Parathyroid adenoma (tissue), 2 donors: ENCODE data around the gene DENND5B.

ENCODE experiments used
- H2AFZ ChIP-seq: fragments of 300-600 bp; sonication (generic); one replicate; pipeline ENCODE4 v1.7.0; 2017; ENCODE audit warnings: antibody characterized with exemption, mild to moderate bottlenecking
- H3K27ac ChIP-seq: fragments of 300-600 bp; sonication (generic); one replicate; pipeline ENCODE4 v1.7.0; 2017
- H3K27me3 ChIP-seq: fragments of 300-600 bp; sonication (generic); one replicate; pipeline ENCODE4 v1.7.0; 2017; ENCODE audit warnings: low read length; ENCODE audit not compliant: control insufficient read depth, insufficient read depth
- H3K36me3 ChIP-seq: fragments of 300-600 bp; sonication (generic); one replicate; pipeline ENCODE4 v1.7.0; 2017; ENCODE audit warnings: low read length; ENCODE audit not compliant: control insufficient read depth, insufficient read depth
- H3K4me1 ChIP-seq: fragments of 300-600 bp; sonication (generic); one replicate; pipeline ENCODE4 v1.7.0; 2017; ENCODE audit warnings: control low read depth
- H3K4me2 ChIP-seq: fragments of 300-600 bp; sonication (generic); one replicate; pipeline ENCODE4 v1.7.0; 2017; ENCODE audit warnings: low read length
- H3K4me3 ChIP-seq: fragments of 300-600 bp; sonication (generic); one replicate; pipeline ENCODE4 v1.7.0; 2017; ENCODE audit warnings: low read depth, low read length
- H3K79me2 ChIP-seq: fragments of 300-600 bp; sonication (generic); one replicate; pipeline ENCODE4 v1.7.0; 2017; ENCODE audit warnings: control low read depth
- H3K9ac ChIP-seq: fragments of 300-600 bp; sonication (generic); one replicate; pipeline ENCODE4 v1.7.0; 2017; ENCODE audit warnings: mild to moderate bottlenecking
- H3K9me3 ChIP-seq: fragments of 300-600 bp; sonication (generic); one replicate; pipeline ENCODE4 v1.7.0; 2017; ENCODE audit warnings: low read length; ENCODE audit not compliant: control insufficient read depth
- TF ChIP-seq, protein P1 (sequence below): fragments of 300-600 bp; sonication (generic); IDR thresholded peaks from one replicate; pipeline ENCODE4 v1.7.0; 2017; ENCODE audit warnings: antibody characterized with exemption, mild to moderate bottlenecking
- donor health status: primary hyperparathyroidism.

The DENND5B gene

DNA sequence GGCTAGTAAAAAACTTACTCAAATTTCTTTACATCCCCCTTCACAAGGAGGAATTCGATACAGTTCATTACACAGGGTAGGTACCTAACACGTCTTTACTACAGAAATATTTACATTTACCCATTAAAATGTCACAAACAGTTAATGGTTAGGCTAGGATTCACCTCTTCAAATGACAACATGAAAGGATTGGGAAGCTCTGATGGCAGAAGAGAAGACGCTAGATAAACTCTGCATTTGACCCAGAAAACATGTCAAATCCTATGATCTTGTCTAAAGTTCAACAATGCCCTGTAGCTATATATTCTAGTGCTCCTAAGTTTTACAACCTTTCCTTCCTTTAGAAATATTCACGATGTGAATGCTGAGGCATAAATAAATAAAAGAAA, 64.8 kb downstream of the DENND5B start:
- no peak overlapping the region for H3K9ac ChIP-seq
- no peak overlapping the region for H3K27ac ChIP-seq
- no peak overlapping the region for H2AFZ ChIP-seq
- H3K36me3 ChIP-seq = no peaks in the 10 kb centered on the region
- H3K4me3 ChIP-seq = no peak overlapping the region
- no peaks in the 10 kb centered on the region for H3K9me3 ChIP-seq
- H3K4me1 ChIP-seq = no peaks in the 10 kb centered on the region
- H3K4me2 ChIP-seq = no peak overlapping the region
- TF ChIP-seq, protein P1, sequence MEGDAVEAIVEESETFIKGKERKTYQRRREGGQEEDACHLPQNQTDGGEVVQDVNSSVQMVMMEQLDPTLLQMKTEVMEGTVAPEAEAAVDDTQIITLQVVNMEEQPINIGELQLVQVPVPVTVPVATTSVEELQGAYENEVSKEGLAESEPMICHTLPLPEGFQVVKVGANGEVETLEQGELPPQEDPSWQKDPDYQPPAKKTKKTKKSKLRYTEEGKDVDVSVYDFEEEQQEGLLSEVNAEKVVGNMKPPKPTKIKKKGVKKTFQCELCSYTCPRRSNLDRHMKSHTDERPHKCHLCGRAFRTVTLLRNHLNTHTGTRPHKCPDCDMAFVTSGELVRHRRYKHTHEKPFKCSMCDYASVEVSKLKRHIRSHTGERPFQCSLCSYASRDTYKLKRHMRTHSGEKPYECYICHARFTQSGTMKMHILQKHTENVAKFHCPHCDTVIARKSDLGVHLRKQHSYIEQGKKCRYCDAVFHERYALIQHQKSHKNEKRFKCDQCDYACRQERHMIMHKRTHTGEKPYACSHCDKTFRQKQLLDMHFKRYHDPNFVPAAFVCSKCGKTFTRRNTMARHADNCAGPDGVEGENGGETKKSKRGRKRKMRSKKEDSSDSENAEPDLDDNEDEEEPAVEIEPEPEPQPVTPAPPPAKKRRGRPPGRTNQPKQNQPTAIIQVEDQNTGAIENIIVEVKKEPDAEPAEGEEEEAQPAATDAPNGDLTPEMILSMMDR = no peak
- no peaks in the 10 kb centered on the region for H3K27me3 ChIP-seq
- peaks cover 12% of the 10 kb centered on the region for H3K79me2 ChIP-seq

- Histone ChIP-seq H3K4me1 (no peaks in the 10 kb centered on the region), H3K27me3 (no peaks in the 10 kb centered on the region), H3K9ac (no peak overlapping the region), H3K79me2 (peaks cover 12% of the 10 kb centered on the region), H3K9me3 (no peaks in the 10 kb centered on the region), H3K27ac (no peak overlapping the region), H3K36me3 (no peaks in the 10 kb centered on the region), H3K4me2 (no peak overlapping the region), H2AFZ (no peak overlapping the region), H3K4me3 (no peak overlapping the region)
- TF ChIP-seq, protein P1 = no peak
These were observed 65.3 kb downstream of the DENND5B start for GRCh38 chr12:31525496-31526157.

- Histone ChIP-seq H3K4me1 (no peaks in the 10 kb centered on the region), H3K27ac (no peak overlapping the region)
These were observed 66.0 kb downstream of the DENND5B start for GRCh38 chr12:31524791-31525495.

DNA sequence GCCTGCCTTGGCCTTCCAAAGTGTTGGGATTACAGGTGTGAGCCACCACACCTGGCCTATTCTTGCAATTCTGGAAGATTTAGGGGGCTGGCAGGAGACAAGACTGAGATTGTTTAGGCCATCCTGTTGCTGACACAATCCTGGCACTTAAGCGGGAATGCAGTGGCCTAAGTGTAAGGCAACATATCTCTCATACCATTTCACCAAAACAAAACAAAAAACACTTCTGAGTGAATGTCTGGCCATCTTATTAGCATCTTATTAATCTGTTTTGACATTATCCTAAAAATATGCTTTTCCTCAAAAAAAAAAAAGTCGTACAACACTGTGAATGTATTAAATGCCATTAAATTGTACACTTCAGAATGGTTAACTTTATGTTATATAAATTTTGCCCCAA, 67.6 kb downstream of the DENND5B start:
- peaks cover 5% of the 10 kb centered on the region for H3K4me1 ChIP-seq
- TF ChIP-seq, protein P1 = no peak
- H3K4me2 ChIP-seq = no peak overlapping the region
- H3K27ac ChIP-seq = no peak overlapping the region
- no peak overlapping the region for H2AFZ ChIP-seq
- H3K36me3 ChIP-seq = no peaks in the 10 kb centered on the region
- no peak overlapping the region for H3K9ac ChIP-seq
- no peak overlapping the region for H3K4me3 ChIP-seq
- no peaks in the 10 kb centered on the region for H3K9me3 ChIP-seq
- H3K27me3 ChIP-seq = no peaks in the 10 kb centered on the region
- H3K79me2 ChIP-seq = peaks cover 12% of the 10 kb centered on the region

More at GRCh38 chr12:31524791-31525495, 66.0 kb downstream of the DENND5B start:
- H3K4me3 ChIP-seq = no peak overlapping the region
- H2AFZ ChIP-seq = no peak overlapping the region
- H3K9me3 ChIP-seq = no peaks in the 10 kb centered on the region
- TF ChIP-seq, protein P1 = no peak
- H3K9ac ChIP-seq = no peak overlapping the region
- H3K27me3 ChIP-seq = no peaks in the 10 kb centered on the region
- H3K36me3 ChIP-seq = no peaks in the 10 kb centered on the region
- peaks cover 12% of the 10 kb centered on the region for H3K79me2 ChIP-seq
- no peak overlapping the region for H3K4me2 ChIP-seq
